ACHN (cell line): ENCODE results near the gene MAD1L1.

Source experiments
- DNase-seq: peaks from one replicate; pipeline ENCODE4 v3.0.0-alpha.2; 2015
- in situ Hi-C: cut with HindIII; loops from 2 replicates; pipeline ENCODE4 v1.10.0; 2017; ENCODE audit warnings: low sequenced_read_pairs, low pct_ligation_motif_present, low pct_unique_long_range_greater_than_20kb

Gene MAD1L1

DNA sequence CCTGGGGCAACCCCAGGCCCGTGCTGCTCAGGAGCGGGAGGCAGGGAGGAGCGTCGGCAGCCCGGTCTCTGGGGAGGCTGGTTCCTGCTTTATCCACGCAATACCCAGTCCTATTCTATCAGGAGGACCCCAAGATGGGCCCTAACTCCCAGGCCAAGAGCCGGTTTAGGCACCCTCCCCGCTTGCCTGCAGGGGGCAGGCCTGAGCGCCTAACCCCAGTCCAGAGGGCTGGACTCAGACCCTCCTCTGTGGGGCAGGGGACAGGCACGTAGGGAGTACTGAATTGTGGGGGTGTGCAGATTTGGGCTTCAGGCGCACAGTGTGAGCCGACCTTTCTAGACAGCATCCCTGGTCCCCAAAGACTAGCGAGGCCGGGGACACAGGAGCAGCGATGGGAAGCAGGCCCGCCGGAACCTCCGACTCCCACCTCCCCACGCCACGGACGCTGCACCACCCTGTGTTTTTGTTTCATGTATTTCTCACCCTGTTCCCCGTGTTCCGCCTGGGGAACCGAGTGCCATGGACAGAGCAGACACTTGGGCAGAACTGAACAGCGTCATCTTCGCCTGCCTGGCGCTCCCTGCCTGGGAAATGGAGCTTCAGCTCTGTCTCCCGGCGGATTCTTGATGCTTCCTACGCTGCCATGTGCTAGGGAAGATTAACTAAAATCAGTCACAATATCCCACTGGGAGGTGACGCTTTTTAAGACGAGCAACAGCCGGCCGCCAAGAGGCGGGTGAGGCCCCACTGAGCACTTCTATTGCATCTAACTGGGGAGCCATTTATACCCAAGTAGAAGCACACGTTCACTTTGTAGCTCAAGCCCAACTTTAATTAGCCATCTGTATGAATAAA lies 14.6 kb upstream of the MAD1L1 start:
- DNase-seq: peak; percentile 47
- in situ Hi-C loops: no loop called here

DNA sequence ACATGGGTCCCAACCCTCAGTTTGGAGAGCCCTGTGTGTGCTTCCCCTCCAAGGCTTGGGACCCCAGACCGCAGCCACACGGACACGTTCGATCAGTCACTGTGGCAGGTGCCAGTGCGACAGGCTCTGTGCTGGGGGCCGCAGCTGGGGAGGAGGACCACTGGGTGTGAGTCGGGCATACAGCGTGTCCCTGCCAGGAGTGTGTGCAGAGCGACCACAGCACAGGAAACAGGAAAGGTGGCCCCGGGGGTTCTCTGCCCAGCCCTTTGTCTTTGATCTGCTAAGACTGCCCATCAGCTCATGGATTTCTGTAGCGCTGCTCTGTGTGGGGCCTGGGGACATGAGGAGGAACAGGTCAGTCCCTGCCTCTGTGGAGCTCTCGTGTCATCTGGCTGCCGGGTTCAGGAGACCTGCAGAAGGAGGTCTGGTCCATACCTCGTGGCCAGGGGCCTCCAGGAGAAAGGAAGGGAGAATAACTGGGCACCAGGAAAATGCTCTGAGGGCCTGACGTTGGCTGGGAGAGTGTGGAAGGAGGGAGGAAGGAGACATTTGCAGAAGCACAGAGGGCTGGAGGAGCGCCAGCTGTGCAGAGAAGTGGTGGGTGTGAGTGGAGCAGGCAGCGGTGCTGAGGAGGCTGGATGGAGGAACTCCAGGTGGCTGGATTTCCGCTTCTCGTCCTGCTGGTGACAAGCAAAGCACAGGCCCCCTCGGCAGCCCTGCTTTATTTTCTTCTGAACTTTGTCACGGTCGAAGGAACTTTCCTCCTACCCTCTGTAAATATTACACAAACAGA lies 13.3 kb upstream of the MAD1L1 start:
- in situ Hi-C loops: no loop called here
- no peak for DNase-seq

DNA sequence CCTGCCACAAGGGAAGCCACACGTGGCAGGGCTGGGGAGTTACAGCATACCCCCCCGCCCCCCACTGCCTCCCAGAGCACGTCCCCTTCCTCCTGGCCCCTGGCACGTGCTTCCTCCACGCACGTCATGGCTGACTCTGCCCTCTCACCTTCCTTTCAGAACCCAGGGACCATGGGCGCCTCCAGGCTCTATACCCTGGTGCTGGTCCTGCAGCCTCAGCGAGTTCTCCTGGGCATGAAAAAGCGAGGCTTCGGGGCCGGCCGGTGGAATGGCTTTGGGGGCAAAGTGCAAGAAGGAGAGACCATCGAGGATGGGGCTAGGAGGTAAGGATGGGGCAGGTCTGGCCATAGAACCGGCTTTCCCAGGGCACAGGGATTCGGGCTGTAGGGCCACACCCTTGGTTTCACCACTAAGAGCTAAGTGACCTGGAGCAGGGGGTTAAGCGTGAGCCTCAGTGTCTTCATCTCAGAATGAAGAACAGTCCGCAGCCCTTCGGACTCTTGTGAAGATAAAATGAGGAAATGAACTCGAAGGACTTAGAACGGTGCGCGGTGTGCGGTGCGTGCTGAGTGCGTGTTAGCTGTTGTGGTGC lies 11.8 kb upstream of the MAD1L1 start:
- no peak for DNase-seq
- in situ Hi-C loops: no loop called here

DNA sequence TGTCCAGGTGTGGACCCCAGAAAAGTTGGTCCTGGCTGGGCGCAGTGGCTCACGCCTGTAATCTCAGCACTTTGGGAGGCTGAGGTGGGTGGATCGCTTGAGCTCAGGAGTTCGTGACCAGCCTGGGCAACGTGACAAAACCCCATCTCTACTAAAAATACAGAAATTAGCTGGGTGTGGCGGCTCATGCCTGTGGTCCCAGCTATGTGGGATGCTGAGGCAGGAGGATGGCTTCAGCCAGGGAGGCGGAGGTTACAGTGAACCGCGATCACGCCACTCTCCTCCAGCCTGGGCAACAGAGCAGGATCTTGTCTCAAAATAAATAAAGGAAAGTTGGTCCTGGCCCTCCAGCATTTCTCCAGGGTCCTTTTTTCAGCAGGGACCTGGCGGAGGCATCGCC lies 10.7 kb upstream of the MAD1L1 start:
- in situ Hi-C loops: no loop called here
- no peak for DNase-seq

GRCh38 chr7:2242541-2243429 lies 10.0 kb upstream of the MAD1L1 start:
- in situ Hi-C loops: no loop called here
- peak; percentile 54 for DNase-seq

GRCh38 chr7:2241580-2242540 lies 9.1 kb upstream of the MAD1L1 start, which contains the start of the genes MRM2 and NUDT1:
MRM2 (minus strand) TSS chr7:2242205; CDS start chr7:2242169, 36 bp downstream.
NUDT1 (plus strand) TSS chr7:2242226; CDS start chr7:2244575, 2,349 bp downstream.
- DNase-seq: peak; percentile 92
- in situ Hi-C loops: no loop called here

DNA sequence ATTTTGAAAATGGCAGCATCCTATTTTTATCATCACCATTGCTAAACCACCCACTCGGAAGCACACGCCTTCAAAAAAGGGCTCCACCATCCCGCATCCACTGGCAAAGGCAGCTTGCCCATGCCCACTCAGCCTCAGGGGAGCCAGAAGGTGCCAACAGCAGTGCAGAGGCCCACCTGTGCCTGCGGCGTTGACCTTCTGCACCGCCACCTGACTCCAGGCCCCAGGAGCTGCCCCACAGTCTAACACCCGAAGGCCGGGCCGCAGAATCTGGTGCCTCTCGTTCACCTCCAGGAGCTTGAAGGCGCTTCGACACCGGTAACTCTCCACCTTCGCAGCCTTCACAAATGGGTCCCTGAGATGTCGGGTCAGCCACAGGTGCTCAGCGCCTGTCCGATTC lies 6.5 kb upstream of the MAD1L1 start:
- in situ Hi-C loops: no loop called here
- DNase-seq: no peak

GRCh38 chr7:2237109-2237602 lies 4.4 kb upstream of the MAD1L1 start:
- in situ Hi-C loops: no loop called here
- no peak for DNase-seq

DNA sequence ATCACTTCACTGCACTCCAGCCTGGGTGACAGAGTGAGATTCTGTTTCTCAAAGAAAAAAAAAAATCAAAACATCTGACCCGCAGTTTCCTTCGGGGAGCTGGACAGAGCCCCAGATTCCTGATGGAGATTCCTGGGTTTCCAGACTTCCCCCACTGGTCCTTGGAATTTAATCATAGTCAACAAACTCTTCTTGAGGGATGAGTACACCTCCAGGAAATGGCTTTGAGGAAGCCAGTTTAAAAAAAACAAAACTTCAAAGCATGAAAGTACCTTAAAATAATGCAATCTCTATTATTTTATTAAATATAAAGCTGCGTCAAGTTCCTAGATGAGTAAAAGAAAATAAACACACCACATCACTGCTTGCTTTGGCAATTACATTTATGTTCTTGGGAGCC lies 1.2 kb upstream of the MAD1L1 start:
- DNase-seq: no peak
- in situ Hi-C loops: no loop called here

DNA sequence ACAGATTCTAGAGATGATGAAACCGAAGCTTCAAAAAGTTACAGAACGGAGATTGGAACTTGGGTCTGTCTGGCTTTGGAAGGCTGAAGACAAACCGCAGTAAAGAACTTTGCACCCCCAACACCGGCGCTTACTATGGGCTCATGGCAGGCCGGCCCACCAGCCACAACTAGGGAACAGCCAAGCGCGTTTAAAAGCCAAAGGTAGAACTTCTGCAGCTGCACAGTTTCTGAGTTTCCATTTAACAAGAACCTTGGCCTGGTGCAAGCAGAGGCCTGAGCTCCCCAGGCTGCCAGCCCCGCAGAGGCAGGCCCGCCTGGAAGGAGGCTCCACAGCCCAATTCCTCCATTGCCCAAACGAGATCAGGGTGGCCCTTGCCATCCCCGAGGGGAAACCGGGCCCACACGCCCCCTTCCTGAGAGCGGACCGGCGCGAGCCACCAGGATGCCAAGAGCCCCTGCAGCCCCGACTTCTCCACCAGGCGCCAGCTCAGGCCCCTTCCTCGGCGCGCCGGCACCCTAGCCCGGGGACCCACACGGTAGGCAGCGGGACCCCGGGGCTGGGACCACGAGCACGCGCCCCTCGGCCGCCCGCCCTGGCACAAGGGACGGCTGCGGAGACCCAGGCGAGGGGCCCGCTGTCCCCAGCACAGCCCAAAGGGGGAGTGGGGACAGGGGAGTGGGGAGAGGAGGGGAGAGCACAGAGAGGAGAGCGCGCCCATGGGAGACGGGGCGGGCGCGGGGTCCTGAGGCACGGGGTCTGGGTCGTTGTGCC lies 566 bp downstream of the MAD1L1 start:
- in situ Hi-C loops: no loop called here
- DNase-seq: peak; percentile 30

- DNase-seq: no peak
- in situ Hi-C loops: no loop called here
These were observed 1.9 kb downstream of the MAD1L1 start for GRCh38 chr7:2230882-2231281.

DNA sequence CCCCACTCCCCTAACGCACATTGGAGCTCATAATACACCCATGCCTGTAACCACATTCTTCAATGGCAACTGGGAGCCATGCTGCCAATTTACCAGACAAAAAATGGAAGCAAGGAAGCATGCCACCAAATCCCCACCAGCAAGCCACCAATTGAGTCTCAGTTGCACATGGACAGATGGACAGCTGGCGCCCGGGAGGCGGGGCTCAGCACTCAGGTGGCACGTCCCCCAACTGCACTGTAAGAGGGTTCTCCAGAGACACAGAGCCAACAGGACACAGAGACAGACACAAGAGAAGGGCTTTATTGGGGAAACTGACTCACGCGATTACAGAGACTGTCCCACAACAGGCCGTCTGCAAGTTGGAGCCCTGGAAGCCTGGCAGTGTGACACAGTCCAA lies 2.5 kb downstream of the MAD1L1 start:
- in situ Hi-C loops: no loop called here
- DNase-seq: no peak

GRCh38 chr7:2229467-2229866 lies 3.3 kb downstream of the MAD1L1 start:
- DNase-seq: no peak
- in situ Hi-C loops: no loop called here

DNA sequence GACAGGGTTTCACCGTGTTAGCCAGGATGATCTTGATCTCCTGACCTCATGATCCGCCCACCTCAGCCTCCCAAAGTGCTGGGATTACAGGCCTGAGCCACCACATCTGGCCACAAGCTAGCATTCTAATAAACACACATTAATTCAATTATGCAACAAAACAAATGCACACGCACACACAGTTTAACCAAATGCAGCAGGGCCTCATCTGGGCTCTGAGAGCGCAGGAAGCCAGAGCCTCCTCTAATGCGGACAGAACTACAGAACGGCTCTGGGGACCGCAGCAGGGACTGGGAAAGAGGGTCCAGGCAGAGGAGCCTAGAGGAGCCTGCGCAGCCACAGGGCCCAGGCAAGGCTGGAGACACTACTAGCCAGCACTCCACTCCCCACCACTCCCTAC lies 3.8 kb downstream of the MAD1L1 start:
- in situ Hi-C loops: no loop called here
- no peak for DNase-seq

GRCh38 chr7:2227699-2228098 lies 5.0 kb downstream of the MAD1L1 start:
- in situ Hi-C loops: no loop called here
- no peak for DNase-seq

DNA sequence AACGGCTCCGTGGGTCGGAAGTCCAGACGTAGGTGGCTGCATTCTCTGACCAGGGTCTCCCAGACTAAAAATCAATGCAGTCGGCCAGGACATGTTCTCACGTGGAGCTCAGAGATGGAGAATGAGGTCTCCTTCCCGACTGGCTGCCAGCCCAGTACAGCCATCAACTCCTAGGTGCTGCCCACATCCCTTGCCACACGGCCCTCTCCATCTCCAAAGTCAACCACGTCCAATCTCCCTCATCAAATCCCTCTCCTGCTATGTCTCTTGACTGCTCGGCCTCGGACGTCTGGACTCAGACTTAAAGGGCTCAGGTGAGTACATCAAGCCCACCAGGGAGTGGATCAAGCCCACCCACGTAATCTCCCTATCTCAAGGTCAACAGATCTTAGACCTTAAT lies 6.9 kb downstream of the MAD1L1 start:
- no peak for DNase-seq
- in situ Hi-C loops: no loop called here

DNA sequence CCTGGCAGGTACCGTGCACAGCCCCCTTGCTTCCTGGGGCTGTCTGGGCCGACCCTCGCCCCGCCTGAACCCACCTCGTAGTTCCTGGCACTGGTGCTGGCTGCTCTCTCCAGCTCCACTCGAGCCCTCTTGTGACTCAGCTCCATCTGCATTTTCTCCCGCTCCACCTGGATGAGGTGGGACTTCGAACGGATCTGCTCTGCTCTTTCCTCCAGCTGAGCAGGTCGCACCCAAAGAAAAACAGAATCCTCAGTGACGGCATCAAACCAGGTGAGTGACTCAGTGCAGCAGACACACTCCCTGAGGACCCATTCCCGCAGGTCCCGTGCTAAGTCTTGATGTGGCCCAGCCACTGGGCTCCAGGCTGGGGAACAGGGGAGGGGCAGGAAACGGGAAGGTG lies 7.4 kb downstream of the MAD1L1 start:
- no peak for DNase-seq
- in situ Hi-C loops: no loop called here
